Measurements from ENCODE around the gene HDAC5.
"Not testable (repeated sequence)": the region's sequence is repeated elsewhere in the genome, so short reads cannot be mapped to it uniquely, and the experiment has no call there.

The HDAC5 gene

GRCh38 chr17:44123356-44124117, at the start of gene HDAC5:
HDAC5 (minus strand) TSS chr17:44123641; CDS start chr17:44117515, 6,126 bp downstream.
- peak; percentile 95 for DNase-seq

- DNase-seq = no peak
Observed at GRCh38 chr17:44171931-44172455, 48.6 kb upstream of the HDAC5 start.

- DNase-seq = no peak
Observed at GRCh38 chr17:44170499-44171201, 47.2 kb upstream of the HDAC5 start, which contains the start of gene ASB16. ASB16 (plus strand) TSS chr17:44170704; CDS start chr17:44170790, 86 bp downstream.

GRCh38 chr17:44170135-44170498, 46.7 kb upstream of the HDAC5 start:
- DNase-seq = no peak

GRCh38 chr17:44167181-44167861, 43.9 kb upstream of the HDAC5 start:
- DNase-seq = no peak

- DNase-seq = no peak
Observed at GRCh38 chr17:44164476-44164875, 41.0 kb upstream of the HDAC5 start.

- no peak for DNase-seq
Observed at GRCh38 chr17:44159519-44160210, 36.2 kb upstream of the HDAC5 start.

- DNase-seq = no peak
Observed at GRCh38 chr17:44155488-44155887, 32.0 kb upstream of the HDAC5 start.

GRCh38 chr17:44152875-44153274, 29.4 kb upstream of the HDAC5 start:
- DNase-seq = no peak

GRCh38 chr17:44149750-44150329, 26.4 kb upstream of the HDAC5 start:
- no peak for DNase-seq

GRCh38 chr17:44149066-44149465, 25.6 kb upstream of the HDAC5 start:
- not testable (repeated sequence) for DNase-seq

- no peak for DNase-seq
Observed at GRCh38 chr17:44147812-44148211, 24.4 kb upstream of the HDAC5 start.

- DNase-seq = peak; percentile 80
Observed at GRCh38 chr17:44146375-44147346, 23.2 kb upstream of the HDAC5 start.

GRCh38 chr17:44144966-44145739, 21.7 kb upstream of the HDAC5 start:
- no peak for DNase-seq

- not testable (repeated sequence) for DNase-seq
Observed at GRCh38 chr17:44143921-44144320, 20.5 kb upstream of the HDAC5 start.

GRCh38 chr17:44137891-44138709, 14.7 kb upstream of the HDAC5 start:
- peak; percentile 96 for DNase-seq

- DNase-seq = no peak
Observed at GRCh38 chr17:44134752-44135568, 11.5 kb upstream of the HDAC5 start.

- DNase-seq = no peak
Observed at GRCh38 chr17:44133918-44134476, 10.6 kb upstream of the HDAC5 start.

Measured in suppressor macrophage treated with lipopolysaccharide for 4 hours (primary cell).